ENCODE measurements around the gene INKA1. TPM values are rescaled to one million over a fixed set of nuclear protein-coding genes. Genes with fewer than 3 reads are reported as not detected.

The INKA1 gene
- total and polyA plus RNA-seq, 9 of the 15 experiments (the other 6 are each of a cell fraction or from before 2014, with no cell fraction given): 0.55 to 13.9 (median 6.7) TPM

DNA sequence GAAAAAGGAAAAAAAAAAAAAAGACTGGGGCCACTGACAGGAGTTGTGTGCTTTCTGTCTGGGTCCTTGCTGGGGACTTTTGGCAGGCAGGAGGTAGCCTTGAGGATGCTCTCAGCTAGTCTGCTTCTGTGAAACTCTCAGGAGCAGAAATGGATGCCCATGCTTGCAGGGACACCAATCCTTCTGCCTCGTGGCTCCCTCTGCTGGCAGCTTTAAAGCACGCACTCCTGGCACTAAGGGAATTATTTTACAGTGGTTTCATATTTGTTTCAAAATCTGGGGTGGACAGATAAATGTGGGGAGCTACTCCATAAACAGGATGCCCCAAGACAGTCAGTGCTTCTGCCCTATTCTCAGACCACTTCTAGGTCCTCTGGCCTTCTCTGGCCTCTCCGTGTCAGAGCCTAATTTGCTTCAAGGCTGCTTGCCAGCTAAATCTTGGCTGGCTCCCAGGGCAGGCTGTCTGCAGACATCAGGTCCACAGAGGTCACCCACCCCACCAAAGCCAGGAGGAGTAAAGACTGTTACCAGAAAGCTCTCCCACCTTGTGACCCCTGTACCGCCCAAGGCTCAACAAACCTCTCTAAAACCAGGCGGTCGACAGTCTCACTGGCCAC lies 36.2 kb downstream of the INKA1 start:
- Histone ChIP-seq H2AFZ (ENCODE audit: low read depth, low read length) (no peak overlapping the region), H3K79me2 (ENCODE audit: control insufficient read depth, insufficient read depth, low read length) (no peaks in the 10 kb centered on the region), H3K4me1 (replicated peaks in 1 of 2; ENCODE audit: control insufficient read depth in 2 of 2, insufficient read depth in 2 of 2, low read length in 2 of 2) (no peaks in the 10 kb centered on the region; a peak in 1 of 5 replicates), H3K36me3 (ENCODE audit: control insufficient read depth, insufficient read depth, low read length) (peaks cover 60% of the 10 kb centered on the region; the same call in 2 of the 3 replicates), H3K27ac (ENCODE audit: extremely low read depth, low read depth, low read length) (no peak overlapping the region), H3K9me1 (ENCODE audit: control insufficient read depth, insufficient read depth, low read length) (no peaks in the 10 kb centered on the region), H3K9me3 (replicated peaks; ENCODE audit: control insufficient read depth, insufficient read depth, low read depth, low read length) (no peaks in the 10 kb centered on the region), H4K20me1 (replicated peaks; ENCODE audit: control insufficient read depth, insufficient read depth, low read length) (no peaks in the 10 kb centered on the region), H3K4me3 (no peak overlapping the region), H3K4me2 (ENCODE audit: insufficient read depth, low read length) (no peak overlapping the region), H3K27me3 (ENCODE audit: control insufficient read depth in 2 of 2, insufficient read depth in 2 of 2, low read length in 2 of 2) (no peaks in the 10 kb centered on the region), H3K9ac (ENCODE audit: insufficient read depth in 1 of 2, low read depth in 2 of 2, low read length in 2 of 2) (no peak overlapping the region)
- WGBS (ENCODE audit: insufficient coverage, low coverage, missing lambda C conversion rate): 44% methylated on average over 5 of the region's 6 CpGs
- FAIRE-seq (peak; percentile 91), ATAC-seq (peak; percentile 94), DNase-seq (ENCODE audit: extremely low read depth in 1 of 4, low spot score in 3 of 4) (peak; percentile 49 to 78 (median 58))
- in situ Hi-C loops (cut with MboI) (no loop called here), intact Hi-C loops (cut with micrococcal nuclease) (loop anchor here (1.0 to 5.0 kb wide), 3 partner anchors 37 to 136 kb away; partner anchors contain the start of gene GMPPB)
- BruUV-seq (replicated peaks): no TSS peak
- ChIA-PET POLR2A (interaction anchor here (0.6 to 1.8 kb wide), 5 partner anchors 18 to 299 kb away, joined by 3 to 5 read pairs (median 3); no protein-coding TSS in a partner anchor), CTCF (ENCODE audit: low intra/inter-chr PET ratio) (interaction anchor here (0.6 to 1.6 kb wide), 6 partner anchors 34 to 385 kb away, joined by 3 to 16 read pairs (median 4); partner anchors contain the start of genes AMIGO3 and INKA1)
- TF ChIP-seq KLF16 (IDR thresholded peaks at IDR 0.05) (0 out of 2 replicates have a peak, but pooled peaks have one; percentile 20), ZNF830 (CRISPR knock-in tag; IDR thresholded peaks at IDR 0.05) (no peak), ELF2 (CRISPR knock-in tag; IDR thresholded peaks at IDR 0.05) (no peak), ZSCAN29 (IDR thresholded peaks at IDR 0.05) (no peak), MYC (IDR thresholded peaks at IDR 0.05; ENCODE audit: low read depth, low read length) (0 out of 2 replicates have a peak, but pooled peaks have one; percentile 41), MYC (CRISPR knock-in tag; IDR thresholded peaks at IDR 0.05; ENCODE audit: borderline replicate concordance, low read depth) (no peak), CC2D1A (IDR thresholded peaks at IDR 0.05) (peak; percentile 28; the same call in 1 of the 2 replicates), TAF7 (tag; IDR thresholded peaks at IDR 0.05) (no peak), YY1 (IDR thresholded peaks at IDR 0.05; ENCODE audit: borderline replicate concordance in 1 of 3, control insufficient read depth in 1 of 3, extremely low read depth in 1 of 3, insufficient read depth in 3 of 3, insufficient read length in 1 of 3, insufficient replicate concordance in 2 of 3, low read depth in 1 of 3, low read length in 2 of 3) (peak in 2 of 3 experiments; percentile 53 to 60), STAG1 (CRISPR knock-in tag; IDR thresholded peaks at IDR 0.05; ENCODE audit: borderline replicate concordance) (peak; percentile 51; the same call in 1 of the 2 replicates), NCOR1 (IDR thresholded peaks at IDR 0.05) (no peak), RCOR1 (IDR thresholded peaks at IDR 0.05; ENCODE audit: borderline replicate concordance in 1 of 2, low read depth in 2 of 2, low read length in 2 of 2) (peak in 1 of 2 experiments; percentile 45; a peak in 1 of 4 replicates)
- TF ChIP-seq, protein P1, sequence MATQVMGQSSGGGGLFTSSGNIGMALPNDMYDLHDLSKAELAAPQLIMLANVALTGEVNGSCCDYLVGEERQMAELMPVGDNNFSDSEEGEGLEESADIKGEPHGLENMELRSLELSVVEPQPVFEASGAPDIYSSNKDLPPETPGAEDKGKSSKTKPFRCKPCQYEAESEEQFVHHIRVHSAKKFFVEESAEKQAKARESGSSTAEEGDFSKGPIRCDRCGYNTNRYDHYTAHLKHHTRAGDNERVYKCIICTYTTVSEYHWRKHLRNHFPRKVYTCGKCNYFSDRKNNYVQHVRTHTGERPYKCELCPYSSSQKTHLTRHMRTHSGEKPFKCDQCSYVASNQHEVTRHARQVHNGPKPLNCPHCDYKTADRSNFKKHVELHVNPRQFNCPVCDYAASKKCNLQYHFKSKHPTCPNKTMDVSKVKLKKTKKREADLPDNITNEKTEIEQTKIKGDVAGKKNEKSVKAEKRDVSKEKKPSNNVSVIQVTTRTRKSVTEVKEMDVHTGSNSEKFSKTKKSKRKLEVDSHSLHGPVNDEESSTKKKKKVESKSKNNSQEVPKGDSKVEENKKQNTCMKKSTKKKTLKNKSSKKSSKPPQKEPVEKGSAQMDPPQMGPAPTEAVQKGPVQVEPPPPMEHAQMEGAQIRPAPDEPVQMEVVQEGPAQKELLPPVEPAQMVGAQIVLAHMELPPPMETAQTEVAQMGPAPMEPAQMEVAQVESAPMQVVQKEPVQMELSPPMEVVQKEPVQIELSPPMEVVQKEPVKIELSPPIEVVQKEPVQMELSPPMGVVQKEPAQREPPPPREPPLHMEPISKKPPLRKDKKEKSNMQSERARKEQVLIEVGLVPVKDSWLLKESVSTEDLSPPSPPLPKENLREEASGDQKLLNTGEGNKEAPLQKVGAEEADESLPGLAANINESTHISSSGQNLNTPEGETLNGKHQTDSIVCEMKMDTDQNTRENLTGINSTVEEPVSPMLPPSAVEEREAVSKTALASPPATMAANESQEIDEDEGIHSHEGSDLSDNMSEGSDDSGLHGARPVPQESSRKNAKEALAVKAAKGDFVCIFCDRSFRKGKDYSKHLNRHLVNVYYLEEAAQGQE (IDR thresholded peaks at IDR 0.05; ENCODE audit: borderline replicate concordance): peak; percentile 87
- TF ChIP-seq, protein P1 (CRISPR knock-in tag; IDR thresholded peaks at IDR 0.05; ENCODE audit: low read depth): no peak

Measured in K562 (cell line).